Stimulated activated CD4-positive, alpha-beta T cell treated with anti-CD3 and anti-CD28 coated beads, Interleukin-2, amount 100 ng/mL, for 4 hours (primary cell): ENCODE results near the gene DDI2.
A peak's percentile ranks its signal among the peaks of the same experiment; 100 is the strongest.
"Not testable (repeated sequence)": the region's sequence is repeated elsewhere in the genome, so short reads cannot be mapped to it uniquely, and the experiment has no call there.

ENCODE experiments used
- DNase-seq: peaks from one replicate; pipeline ENCODE4 v3.0.0-alpha.2; 2020; ENCODE audit warnings: low read depth

Gene DDI2

GRCh38 chr1:15617173-15618076, at the start of gene DDI2:
Gene DDI2, plus strand, starts transcription at chr1:15617458. Its CDS starts 213 bp downstream, at chr1:15617671.
- peak; percentile 93 for DNase-seq

GRCh38 chr1:15568387-15569073, 48.7 kb upstream of the DDI2 start:
- DNase-seq: no peak

DNA sequence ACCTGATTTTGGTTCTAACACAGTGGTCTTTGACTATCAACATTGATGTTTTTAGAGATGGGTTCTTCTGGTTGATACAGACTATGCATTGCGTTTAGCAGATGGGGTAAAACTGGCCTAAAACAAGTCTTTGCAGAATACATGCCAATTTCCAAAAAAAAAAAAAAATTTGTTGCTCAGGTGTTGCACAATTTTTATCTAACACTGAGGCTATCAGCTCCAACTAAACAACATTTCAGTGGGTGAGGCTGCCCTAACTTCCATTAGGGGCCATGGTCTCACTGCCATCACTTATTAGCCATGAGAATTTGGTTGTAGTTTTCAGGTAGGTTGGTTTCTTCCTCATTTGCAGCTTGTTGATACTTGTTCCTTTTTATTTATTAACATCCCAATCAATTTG, 46.4 kb upstream of the DDI2 start:
- no peak for DNase-seq

DNA sequence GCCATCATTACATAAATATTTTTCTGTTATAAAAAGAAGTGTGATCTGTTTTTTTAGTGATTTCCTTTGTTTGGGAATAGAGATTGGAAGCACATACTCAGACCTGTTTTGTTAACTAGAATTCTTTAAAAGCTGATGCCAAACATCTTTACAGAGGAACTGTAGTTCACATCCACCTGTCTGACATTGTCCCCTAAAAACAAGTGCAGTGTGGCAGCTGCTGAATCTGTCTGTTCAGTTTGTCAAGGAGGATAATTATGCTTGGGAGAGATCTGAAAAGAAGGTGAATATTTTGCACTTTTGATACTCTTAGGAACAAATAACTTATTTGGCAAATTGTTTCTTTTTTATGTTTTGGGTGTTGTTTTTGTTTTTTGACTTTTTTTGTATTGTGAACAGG, 46.0 kb upstream of the DDI2 start:
- DNase-seq: no peak

- DNase-seq: no peak
Measured at GRCh38 chr1:15573477-15573876, 43.8 kb upstream of the DDI2 start.

DNA sequence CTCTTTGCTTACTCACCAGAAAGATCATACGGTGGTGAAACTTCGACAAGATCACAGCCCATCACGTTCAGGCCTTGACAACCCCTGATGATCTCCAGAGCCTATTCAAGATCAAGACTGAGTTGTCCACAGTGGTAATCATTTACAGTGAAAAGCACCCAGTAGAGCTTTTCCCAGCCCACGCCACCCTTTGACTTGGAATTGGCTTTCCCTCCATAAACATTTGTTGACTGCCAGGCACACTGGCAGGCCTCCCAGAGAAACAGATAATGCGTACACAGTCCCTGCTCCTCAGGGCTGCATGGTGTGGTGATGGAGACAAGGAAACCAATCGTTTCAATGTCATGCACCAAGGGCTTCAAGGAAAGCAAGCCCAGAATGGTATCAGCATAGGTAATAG, 42.5 kb upstream of the DDI2 start:
- no peak for DNase-seq

- DNase-seq: no peak
Measured at GRCh38 chr1:15575549-15576150, 41.6 kb upstream of the DDI2 start.

DNA sequence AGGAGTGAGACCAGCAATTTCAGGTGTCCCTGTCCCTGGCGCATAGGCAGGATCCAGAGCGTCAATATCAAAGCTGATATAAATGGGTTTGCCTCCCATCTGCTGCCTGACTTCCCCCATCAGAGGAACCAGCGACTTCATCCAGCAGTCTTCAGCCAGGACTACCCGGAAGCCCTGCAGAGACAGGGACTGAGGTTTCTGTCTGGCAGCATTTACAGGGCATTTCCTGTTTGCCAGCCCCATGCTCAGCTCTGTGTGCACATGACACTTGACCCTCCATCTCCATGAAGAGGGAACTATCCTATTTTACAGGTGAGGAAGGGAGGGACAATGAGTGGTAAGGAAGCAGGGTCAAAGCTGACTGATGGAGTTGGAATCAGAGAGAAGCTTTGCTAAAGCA, 39.6 kb upstream of the DDI2 start:
- no peak for DNase-seq

GRCh38 chr1:15578921-15579682, 38.2 kb upstream of the DDI2 start:
- DNase-seq: peak; percentile 26

DNA sequence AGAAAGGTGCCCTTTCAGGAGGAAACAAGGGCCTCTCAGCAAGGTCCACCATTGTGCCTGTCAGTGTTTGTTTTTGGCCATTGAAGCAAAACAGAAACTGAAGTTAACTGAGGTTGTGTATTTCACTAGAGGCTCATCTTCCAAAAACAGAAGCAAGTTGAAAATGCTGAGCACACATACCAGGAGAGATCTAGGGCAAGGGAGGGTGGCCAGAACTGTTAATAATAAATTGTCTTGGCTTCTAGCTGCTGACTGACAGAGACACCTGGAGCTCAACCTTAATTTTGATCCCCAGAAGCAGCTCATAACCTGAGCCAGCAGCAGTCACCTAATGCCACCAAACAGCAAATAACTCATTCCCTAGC, 37.6 kb upstream of the DDI2 start:
- DNase-seq: no peak

- no peak for DNase-seq
Measured at GRCh38 chr1:15583016-15583706, 34.1 kb upstream of the DDI2 start.

GRCh38 chr1:15584489-15585363, 32.5 kb upstream of the DDI2 start, which contains the start of gene AGMAT:
Gene AGMAT, minus strand, starts transcription at chr1:15585051. Its CDS starts 84 bp downstream, at chr1:15584967.
- DNase-seq: peak; percentile 44

GRCh38 chr1:15592285-15592684, 25.0 kb upstream of the DDI2 start:
- no peak for DNase-seq

DNA sequence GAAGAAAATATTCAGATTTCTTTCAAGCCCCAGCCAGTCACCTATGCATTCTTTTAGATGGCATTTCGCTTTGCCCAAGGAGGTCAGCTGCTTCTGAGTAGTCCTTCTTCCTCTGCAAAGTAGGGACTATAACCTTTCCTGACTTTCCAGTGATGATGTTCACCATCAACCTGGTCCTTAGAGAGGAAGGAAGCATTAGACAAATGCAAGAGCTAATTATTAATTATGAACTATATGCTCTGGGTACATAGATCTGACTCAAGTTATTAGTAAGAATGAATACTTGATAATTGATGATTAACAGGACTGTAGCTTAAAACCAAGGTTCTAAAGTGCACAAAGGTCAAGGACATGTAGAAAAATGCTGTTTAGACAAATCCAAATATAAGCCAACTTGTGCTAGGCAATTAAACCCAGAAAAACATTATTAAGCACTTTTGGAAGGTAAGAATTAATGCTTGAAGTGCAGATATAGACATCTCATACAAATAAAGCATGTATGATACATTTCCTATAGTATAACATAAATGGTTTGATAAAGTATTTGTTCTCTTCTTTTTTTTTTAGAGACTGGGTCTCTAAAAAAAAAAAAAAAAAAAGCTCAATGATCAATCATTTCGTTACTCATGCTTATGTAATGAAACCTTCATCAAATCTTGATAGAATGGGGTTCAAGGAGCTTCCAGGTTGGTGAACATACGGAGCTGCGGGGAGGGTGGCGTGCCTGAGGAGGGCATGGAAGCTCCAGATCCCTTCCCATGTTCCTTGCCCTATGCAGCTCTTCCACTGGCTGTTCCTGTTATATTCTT, 21.2 kb upstream of the DDI2 start:
- DNase-seq: no peak

DNA sequence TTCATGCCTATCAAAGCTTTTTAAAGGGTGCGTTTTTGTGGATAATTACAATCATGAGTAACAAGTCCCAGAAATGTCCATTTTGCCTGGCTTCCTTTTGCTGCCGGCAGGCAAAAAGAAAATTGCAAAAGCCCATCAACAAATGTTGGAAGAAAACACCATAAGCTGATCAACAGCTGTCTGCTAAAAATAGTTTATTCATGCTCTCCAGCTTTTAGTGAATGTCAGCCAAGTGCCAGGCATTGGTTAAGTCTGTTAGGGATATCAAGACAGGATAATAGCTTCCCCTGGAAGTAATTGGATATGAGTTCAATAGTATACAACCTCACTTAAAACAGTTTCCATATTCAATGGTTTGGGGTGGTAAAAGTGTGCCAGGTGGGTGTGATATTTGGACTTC, 18.8 kb upstream of the DDI2 start:
- DNase-seq: no peak

- peak; percentile 88 for DNase-seq
Measured at GRCh38 chr1:15603050-15603965, 13.9 kb upstream of the DDI2 start.

GRCh38 chr1:15603966-15604282, 13.3 kb upstream of the DDI2 start:
- not testable (repeated sequence) for DNase-seq

DNA sequence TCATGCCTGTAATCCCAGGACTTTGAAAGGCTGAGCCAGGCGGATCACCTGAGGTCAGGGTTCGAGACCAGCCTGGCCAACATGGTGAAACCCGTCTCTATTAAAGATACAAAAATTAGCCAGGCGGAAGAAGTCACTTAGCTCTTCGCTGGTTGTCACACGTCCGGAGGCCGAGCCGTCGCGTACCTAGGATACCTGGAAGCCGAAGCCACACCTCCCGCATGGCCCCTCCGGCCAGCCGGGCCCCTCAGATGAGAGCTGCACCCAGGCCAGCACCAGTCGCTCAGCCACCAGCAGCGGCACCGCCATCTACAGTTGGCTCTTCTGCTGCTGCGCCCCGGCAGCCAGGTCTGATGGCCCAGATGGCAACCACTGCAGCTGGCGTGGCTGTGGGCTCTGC, 12.9 kb upstream of the DDI2 start:
- not testable (repeated sequence) for DNase-seq
